Measurements from ENCODE around the gene NDFIP2. TPM values are rescaled to one million over a fixed set of nuclear protein-coding genes. Genes with fewer than 3 reads are reported as not detected.

NDFIP2 gene
- total and polyA plus RNA-seq, 2 donors (not counting 1 experiment from before 2014, with no cell fraction given) = 0.12 to 1.0 TPM

GRCh38 chr13:79475569-79475968 lies 5.4 kb upstream of the NDFIP2 start:
- H3K4me1 Mint-ChIP-seq = peaks cover 8% of the 10 kb centered on the region
- no peak overlapping the region for H2AFZ ChIP-seq (ENCODE audit: insufficient read depth, low read depth, low read length, poor library complexity, severe bottlenecking)
- intact Hi-C loops (cut with micrococcal nuclease) = no loop called here
- DNase-seq (no peak), ATAC-seq (ENCODE audit: low read depth) (no peak)
- no peak for TF ChIP-seq EZH2 (IDR thresholded peaks at IDR 0.05; ENCODE audit: borderline replicate concordance, insufficient read depth, low read depth, low read length, poor library complexity, severe bottlenecking)
- no peak for TF ChIP-seq CTCF (IDR thresholded peaks at IDR 0.05)
- no peak overlapping the region for H3K27ac ChIP-seq (ENCODE audit: low read length in 2 of 2)
- H3K4me3 ChIP-seq (ENCODE audit: control extremely low read depth in 1 of 5, extremely low read depth in 1 of 5, insufficient read depth in 1 of 5, low read depth in 2 of 5, low read length in 4 of 5) = no peak overlapping the region
- no peaks in the 10 kb centered on the region for H3K4me1 ChIP-seq (ENCODE audit: control insufficient read depth in 2 of 2, insufficient read depth in 2 of 2, low read length in 2 of 2)
- no peak overlapping the region for H3K27ac Mint-ChIP-seq
- CTCF ChIA-PET = no interaction called here
- no peaks in the 10 kb centered on the region for H4K20me1 ChIP-seq (ENCODE audit: control insufficient read depth, insufficient read depth, low read length, poor library complexity, severe bottlenecking)
- no peak overlapping the region for H3K4me2 ChIP-seq (replicated peaks; ENCODE audit: low read depth, low read length, poor library complexity, severe bottlenecking)
- no peak overlapping the region for H3K4me3 Mint-ChIP-seq
- H3K9ac ChIP-seq (ENCODE audit: low read length) = no peak overlapping the region
- no peaks in the 10 kb centered on the region for H3K9me3 Mint-ChIP-seq (ENCODE audit: insufficient read depth)
- no peaks in the 10 kb centered on the region for H3K79me2 ChIP-seq (ENCODE audit: control insufficient read depth, insufficient read depth, low read length)
- POLR2A ChIA-PET = no interaction called here
- H3K27me3 Mint-ChIP-seq = peaks cover 37% of the 10 kb centered on the region
- H3K36me3 ChIP-seq (replicated peaks in 1 of 2; ENCODE audit: control extremely low read depth in 1 of 2, control insufficient read depth in 1 of 2, extremely low read depth in 1 of 2, insufficient read depth in 2 of 2, low read length in 1 of 2) = no peaks in the 10 kb centered on the region
- no peaks in the 10 kb centered on the region for H3K9me3 ChIP-seq (ENCODE audit: control extremely low read depth in 1 of 3, control insufficient read depth in 2 of 3, insufficient read depth in 1 of 3, low read length in 2 of 3)
- WGBS (ENCODE audit: insufficient coverage) = no CpG with 5 or more reads among the region's 1 CpG
- H3K27me3 ChIP-seq (replicated peaks in 1 of 4; ENCODE audit: control extremely low read depth in 1 of 4, control insufficient read depth in 3 of 4, insufficient read depth in 4 of 4, low read length in 3 of 4) = peaks cover 0 to 15% (median 9%) of the 10 kb centered on the region in 4 experiments

- Histone ChIP-seq H2AFZ (ENCODE audit: insufficient read depth, low read depth, low read length, poor library complexity, severe bottlenecking) (no peak overlapping the region), H3K4me3 (ENCODE audit: control extremely low read depth in 1 of 5, extremely low read depth in 1 of 5, insufficient read depth in 1 of 5, low read depth in 2 of 5, low read length in 4 of 5) (no peak overlapping the region), H3K27me3 (replicated peaks in 1 of 4; ENCODE audit: control extremely low read depth in 1 of 4, control insufficient read depth in 3 of 4, insufficient read depth in 4 of 4, low read length in 3 of 4) (peaks cover 0 to 31% (median 18%) of the 10 kb centered on the region in 4 experiments), H3K4me2 (replicated peaks; ENCODE audit: low read depth, low read length, poor library complexity, severe bottlenecking) (no peak overlapping the region), H3K36me3 (replicated peaks in 1 of 2; ENCODE audit: control extremely low read depth in 1 of 2, control insufficient read depth in 1 of 2, extremely low read depth in 1 of 2, insufficient read depth in 2 of 2, low read length in 1 of 2) (no peaks in the 10 kb centered on the region), H4K20me1 (ENCODE audit: control insufficient read depth, insufficient read depth, low read length, poor library complexity, severe bottlenecking) (no peaks in the 10 kb centered on the region), H3K9ac (ENCODE audit: low read length) (no peak overlapping the region), H3K79me2 (ENCODE audit: control insufficient read depth, insufficient read depth, low read length) (no peaks in the 10 kb centered on the region), H3K27ac (ENCODE audit: low read length in 2 of 2) (no peak overlapping the region), H3K4me1 (ENCODE audit: control insufficient read depth in 2 of 2, insufficient read depth in 2 of 2, low read length in 2 of 2) (peaks cover 12 to 17% of the 10 kb centered on the region in 2 donors), H3K9me3 (ENCODE audit: control extremely low read depth in 1 of 3, control insufficient read depth in 2 of 3, insufficient read depth in 1 of 3, low read length in 2 of 3) (peaks cover 0 to 11% (median 0%) of the 10 kb centered on the region in 3 donors)
- ChIA-PET POLR2A (interaction anchor here (0.6 kb wide), 1 partner anchor 22 kb away, joined by 6 read pairs; no protein-coding TSS in a partner anchor), CTCF (no interaction called here)
- intact Hi-C loops (cut with micrococcal nuclease) = no loop called here
- Mint-ChIP-seq H3K27ac (no peak overlapping the region), H3K4me3 (no peak overlapping the region), H3K4me1 (peaks cover 19% of the 10 kb centered on the region), H3K27me3 (peaks cover 43% of the 10 kb centered on the region), H3K9me3 (ENCODE audit: insufficient read depth) (no peaks in the 10 kb centered on the region)
- DNase-seq (no peak), ATAC-seq (ENCODE audit: low read depth) (no peak)
- no peak for TF ChIP-seq CTCF (IDR thresholded peaks at IDR 0.05)
- no peak for TF ChIP-seq EZH2 (IDR thresholded peaks at IDR 0.05; ENCODE audit: borderline replicate concordance, insufficient read depth, low read depth, low read length, poor library complexity, severe bottlenecking)
- WGBS (ENCODE audit: insufficient coverage) = 93% methylated on average over 3 of the region's 3 CpGs
Observed at GRCh38 chr13:79477968-79478367, 3.0 kb upstream of the NDFIP2 start.
